ENCODE measurements around the gene ERGIC2.

The ERGIC2 gene

GRCh38 chr12:29376118-29376517 lies 4.9 kb downstream of the ERGIC2 start:
- no peak for DNase-seq (ENCODE audit: low read depth in 2 of 2)

- DNase-seq (ENCODE audit: low read depth in 2 of 2) = no peak
Observed at GRCh38 chr12:29374913-29375312, 6.1 kb downstream of the ERGIC2 start.

GRCh38 chr12:29374012-29374411 lies 7.0 kb downstream of the ERGIC2 start:
- no peak for DNase-seq (ENCODE audit: low read depth in 2 of 2)

GRCh38 chr12:29365091-29365490 lies 15.9 kb downstream of the ERGIC2 start:
- DNase-seq (ENCODE audit: low read depth in 2 of 2) = no peak

GRCh38 chr12:29354954-29355353 lies 26.0 kb downstream of the ERGIC2 start:
- no peak for DNase-seq (ENCODE audit: low read depth in 2 of 2)

- DNase-seq (ENCODE audit: low read depth in 2 of 2) = peak in 1 of 2 experiments; percentile 5
Observed at GRCh38 chr12:29350080-29350479, 30.9 kb downstream of the ERGIC2 start.

GRCh38 chr12:29346769-29347421 lies 34.1 kb downstream of the ERGIC2 start:
- DNase-seq (ENCODE audit: low read depth in 2 of 2) = no peak

GRCh38 chr12:29343022-29343799 lies 37.8 kb downstream of the ERGIC2 start:
- DNase-seq (ENCODE audit: low read depth in 2 of 2) = no peak

GRCh38 chr12:29337325-29337724 lies 43.6 kb downstream of the ERGIC2 start:
- no peak for DNase-seq (ENCODE audit: low read depth in 2 of 2)

GRCh38 chr12:29334937-29335336 lies 46.0 kb downstream of the ERGIC2 start:
- no peak for DNase-seq (ENCODE audit: low read depth in 2 of 2)

- no peak for DNase-seq (ENCODE audit: low read depth in 2 of 2)
Observed at GRCh38 chr12:29333178-29333577, 47.8 kb downstream of the ERGIC2 start.

- no peak for DNase-seq (ENCODE audit: low read depth in 2 of 2)
Observed at GRCh38 chr12:29329411-29329810, 51.6 kb downstream of the ERGIC2 start.

GRCh38 chr12:29322157-29322556 lies 58.8 kb downstream of the ERGIC2 start:
- no peak for DNase-seq (ENCODE audit: low read depth in 2 of 2)

GRCh38 chr12:29320295-29321085 lies 60.5 kb downstream of the ERGIC2 start:
- DNase-seq (ENCODE audit: low read depth in 2 of 2) = peak in 1 of 2 experiments; percentile 32

GRCh38 chr12:29317556-29318363 lies 63.2 kb downstream of the ERGIC2 start:
- DNase-seq (ENCODE audit: low read depth in 2 of 2) = no peak

GRCh38 chr12:29316752-29317151 lies 64.2 kb downstream of the ERGIC2 start:
- DNase-seq (ENCODE audit: low read depth in 2 of 2) = no peak

GRCh38 chr12:29314416-29314815 lies 66.6 kb downstream of the ERGIC2 start:
- no peak for DNase-seq (ENCODE audit: low read depth in 2 of 2)

GRCh38 chr12:29310899-29311298 lies 70.1 kb downstream of the ERGIC2 start:
- no peak for DNase-seq (ENCODE audit: low read depth in 2 of 2)

- DNase-seq (ENCODE audit: low read depth in 2 of 2) = no peak
Observed at GRCh38 chr12:29309320-29309902, 71.6 kb downstream of the ERGIC2 start.

GRCh38 chr12:29306682-29307081 lies 74.3 kb downstream of the ERGIC2 start:
- no peak for DNase-seq (ENCODE audit: low read depth in 2 of 2)

- DNase-seq (ENCODE audit: low read depth in 2 of 2) = no peak
Observed at GRCh38 chr12:29306266-29306665, 74.7 kb downstream of the ERGIC2 start.
